SU-DHL-6 (cell line): ENCODE measurements around the gene PLEKHS1.
"Not testable (repeated sequence)": the region's sequence is repeated elsewhere in the genome, so short reads cannot be mapped to it uniquely, and the experiment has no call there.

Source experiments
- CTCF ChIP-seq: fragments of 200-600 bp; sonication (generic); IDR thresholded peaks from one replicate; pipeline ENCODE4 v1.5.1; 2017; ENCODE audit warnings: antibody characterized with exemption, mild to moderate bottlenecking, low read length, moderate library complexity; ENCODE audit not compliant: insufficient read depth, poor library complexity, severe bottlenecking
- EZH2phosphoT487 ChIP-seq: fragments of 200-600 bp; sonication (generic), shearing (Covaris generic); conservative IDR thresholded peaks from 2 replicates; pipeline ENCODE4 v1.6.1; 2018; ENCODE audit warnings: mild to moderate bottlenecking, antibody characterized with exemption, low read length, moderate library complexity, mixed read lengths

GRCh38 chr10:113814700-113815099, 63.2 kb downstream of the PLEKHS1 start:
- TF ChIP-seq CTCF, EZH2phosphoT487: not testable (repeated sequence)
